ENCODE data around the gene S100A2.
A peak's percentile ranks its signal among the peaks of the same experiment; 100 is the strongest.
"Not testable (repeated sequence)": the region's sequence is repeated elsewhere in the genome, so short reads cannot be mapped to it uniquely, and the experiment has no call there.

Gene S100A2

DNA sequence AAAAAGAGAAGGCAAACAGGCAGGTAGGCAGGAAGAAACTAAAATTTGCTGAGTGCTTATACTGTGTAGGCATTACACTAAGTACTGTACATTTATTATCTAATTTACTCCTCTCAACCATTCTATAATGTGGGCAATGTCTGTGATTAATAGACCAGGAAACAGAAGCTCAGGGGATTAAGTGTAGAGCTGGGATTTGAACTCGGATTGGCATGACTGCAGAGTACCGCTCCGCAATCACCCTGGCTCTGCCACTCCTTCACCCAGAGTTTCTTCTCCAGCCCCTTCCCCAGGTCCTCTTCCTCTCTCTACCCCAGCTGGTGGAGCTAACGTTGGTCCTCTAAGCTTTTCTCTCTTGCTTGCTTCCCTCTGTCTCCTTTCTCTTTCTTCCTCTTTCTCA, 11.5 kb upstream of the S100A2 start:
- no peak for TF ChIP-seq ZFX (IDR thresholded peaks at IDR 0.05)
- TF ChIP-seq, protein P1, sequence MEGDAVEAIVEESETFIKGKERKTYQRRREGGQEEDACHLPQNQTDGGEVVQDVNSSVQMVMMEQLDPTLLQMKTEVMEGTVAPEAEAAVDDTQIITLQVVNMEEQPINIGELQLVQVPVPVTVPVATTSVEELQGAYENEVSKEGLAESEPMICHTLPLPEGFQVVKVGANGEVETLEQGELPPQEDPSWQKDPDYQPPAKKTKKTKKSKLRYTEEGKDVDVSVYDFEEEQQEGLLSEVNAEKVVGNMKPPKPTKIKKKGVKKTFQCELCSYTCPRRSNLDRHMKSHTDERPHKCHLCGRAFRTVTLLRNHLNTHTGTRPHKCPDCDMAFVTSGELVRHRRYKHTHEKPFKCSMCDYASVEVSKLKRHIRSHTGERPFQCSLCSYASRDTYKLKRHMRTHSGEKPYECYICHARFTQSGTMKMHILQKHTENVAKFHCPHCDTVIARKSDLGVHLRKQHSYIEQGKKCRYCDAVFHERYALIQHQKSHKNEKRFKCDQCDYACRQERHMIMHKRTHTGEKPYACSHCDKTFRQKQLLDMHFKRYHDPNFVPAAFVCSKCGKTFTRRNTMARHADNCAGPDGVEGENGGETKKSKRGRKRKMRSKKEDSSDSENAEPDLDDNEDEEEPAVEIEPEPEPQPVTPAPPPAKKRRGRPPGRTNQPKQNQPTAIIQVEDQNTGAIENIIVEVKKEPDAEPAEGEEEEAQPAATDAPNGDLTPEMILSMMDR (conservative IDR thresholded peaks at IDR 0.05), result no peak
- no peak overlapping the region for H3K27ac ChIP-seq

DNA sequence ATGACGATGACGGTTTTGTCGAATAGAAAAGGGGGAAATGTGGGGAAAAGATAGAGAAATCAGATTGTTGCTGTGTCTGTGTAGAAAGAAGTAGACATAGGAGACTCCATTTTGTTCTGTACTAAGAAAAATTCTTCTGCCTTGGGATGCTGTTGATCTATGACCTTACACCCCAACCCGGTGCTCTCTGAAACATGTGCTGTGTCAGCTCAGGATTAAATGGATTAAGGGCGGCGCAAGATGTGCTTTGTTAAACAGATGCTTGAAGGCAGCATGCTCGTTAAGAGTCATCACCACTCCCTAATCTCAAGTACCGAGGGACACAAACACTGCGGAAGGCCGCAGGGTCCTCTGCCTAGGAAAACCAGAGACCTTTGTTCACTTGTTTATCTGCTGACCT, 9.9 kb upstream of the S100A2 start:
- not testable (repeated sequence) for H3K27ac ChIP-seq

DNA sequence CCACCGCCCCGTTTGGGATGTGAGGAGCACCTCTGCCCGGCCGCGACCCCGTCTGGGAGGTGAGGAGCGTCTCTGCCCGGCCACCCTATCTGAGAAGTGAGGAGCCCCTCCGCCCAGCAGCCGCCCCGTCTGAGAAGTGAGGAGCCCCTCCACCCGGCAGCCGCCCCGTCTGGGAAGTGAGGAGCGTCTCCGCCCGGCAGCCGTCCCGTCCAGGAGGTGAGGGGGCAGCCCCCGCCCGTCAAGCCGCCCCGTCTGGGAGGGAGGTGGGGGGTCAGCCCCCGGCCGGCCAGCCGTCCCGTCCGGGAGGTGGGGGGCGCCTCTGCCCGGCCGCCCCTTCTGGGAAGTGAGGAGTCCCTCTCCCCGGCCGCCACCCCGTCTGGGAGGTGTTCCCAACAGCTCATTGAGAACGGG, 9.4 kb upstream of the S100A2 start:
- H3K27ac ChIP-seq, result not testable (repeated sequence)

DNA sequence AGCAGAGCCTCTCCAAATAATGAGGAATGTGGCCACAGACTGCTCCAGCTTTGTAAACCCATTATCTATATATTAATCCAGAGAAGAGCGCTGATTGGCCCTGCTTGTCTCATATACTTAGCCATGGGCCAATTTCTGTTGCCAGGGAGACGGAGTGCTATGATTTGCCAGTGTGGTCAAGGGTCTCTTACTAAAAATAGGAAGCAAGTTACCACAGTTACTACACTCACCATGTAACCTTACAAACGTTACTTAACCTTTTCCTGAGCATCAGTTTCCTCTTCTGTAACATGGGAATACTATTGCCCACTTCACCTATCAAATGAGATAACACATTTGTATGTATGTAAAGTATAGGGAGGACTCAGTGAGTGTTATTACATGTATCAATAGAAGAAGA, 7.7 kb upstream of the S100A2 start:
- TF ChIP-seq, protein P1 (conservative IDR thresholded peaks at IDR 0.05), result no peak
- TF ChIP-seq ZFX (IDR thresholded peaks at IDR 0.05), result no peak
- H3K27ac ChIP-seq, result no peak overlapping the region

DNA sequence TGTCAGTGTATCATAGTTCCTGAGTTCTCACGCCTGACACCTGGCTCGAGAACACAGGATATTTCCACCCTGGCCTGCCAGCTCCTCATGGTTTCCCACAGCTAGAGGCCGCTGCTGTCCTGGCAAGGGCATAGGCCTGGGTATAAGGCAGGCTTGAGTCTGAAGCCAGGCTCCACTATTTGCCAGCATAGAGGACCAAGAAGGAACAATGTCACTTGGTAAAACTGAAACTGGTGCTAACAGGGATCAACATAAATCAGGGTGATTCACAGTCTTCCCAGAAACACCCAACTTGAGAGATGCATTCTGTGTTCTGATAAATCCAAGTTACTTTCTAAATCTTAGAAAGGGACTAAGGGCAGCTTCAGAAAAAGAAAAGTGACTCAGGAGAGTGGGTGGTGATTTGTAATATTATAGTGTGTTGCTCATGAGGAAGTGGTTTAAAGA, 6.9 kb upstream of the S100A2 start:
- no peak overlapping the region for H3K27ac ChIP-seq
- TF ChIP-seq, protein P1 (conservative IDR thresholded peaks at IDR 0.05), result peak; percentile 73
- no peak for TF ChIP-seq ZFX (IDR thresholded peaks at IDR 0.05)

DNA sequence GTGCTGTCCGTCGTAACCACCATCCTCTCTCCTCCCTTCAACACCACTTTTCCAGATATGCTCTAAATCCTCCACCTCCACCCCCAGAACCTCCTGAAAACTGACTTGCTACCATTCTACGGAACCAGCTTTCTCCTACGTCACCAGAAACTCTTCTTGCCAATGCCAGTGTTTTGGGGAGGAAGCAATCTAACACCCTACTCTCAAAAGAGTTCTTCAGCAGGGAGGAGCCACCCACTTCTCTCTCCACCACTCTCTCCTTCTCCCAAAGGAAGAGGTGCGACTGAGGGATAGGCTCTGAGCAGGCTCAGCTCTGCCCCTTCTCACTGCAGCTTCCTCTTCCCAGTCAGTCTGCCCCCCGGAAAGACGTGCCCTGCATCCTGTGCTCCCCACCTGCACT, 6.1 kb upstream of the S100A2 start:
- no peak overlapping the region for H3K27ac ChIP-seq
- TF ChIP-seq, protein P1 (conservative IDR thresholded peaks at IDR 0.05), result no peak
- no peak for TF ChIP-seq ZFX (IDR thresholded peaks at IDR 0.05)

DNA sequence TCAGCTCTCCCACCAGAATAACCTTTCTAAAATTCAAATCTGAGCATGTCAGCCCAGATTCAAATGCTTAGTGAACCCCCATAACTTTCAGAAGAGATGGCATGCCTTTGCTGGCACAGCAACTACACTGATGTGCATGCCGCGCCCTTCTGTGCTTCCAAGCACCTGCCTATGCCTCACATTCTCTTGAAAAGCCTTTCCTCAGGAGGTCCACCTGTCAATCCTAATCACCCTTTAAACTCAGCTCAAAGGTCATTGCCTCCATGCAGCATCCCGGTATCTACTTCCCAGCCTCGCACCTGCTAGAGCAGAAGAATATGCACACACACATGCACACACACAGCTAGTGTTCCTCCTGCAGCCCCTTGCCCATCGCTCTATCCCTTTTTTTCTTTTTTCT, 5.2 kb upstream of the S100A2 start:
- H3K27ac ChIP-seq, result no peak overlapping the region
- TF ChIP-seq ZFX (IDR thresholded peaks at IDR 0.05), result no peak
- TF ChIP-seq, protein P1 (conservative IDR thresholded peaks at IDR 0.05), result no peak

DNA sequence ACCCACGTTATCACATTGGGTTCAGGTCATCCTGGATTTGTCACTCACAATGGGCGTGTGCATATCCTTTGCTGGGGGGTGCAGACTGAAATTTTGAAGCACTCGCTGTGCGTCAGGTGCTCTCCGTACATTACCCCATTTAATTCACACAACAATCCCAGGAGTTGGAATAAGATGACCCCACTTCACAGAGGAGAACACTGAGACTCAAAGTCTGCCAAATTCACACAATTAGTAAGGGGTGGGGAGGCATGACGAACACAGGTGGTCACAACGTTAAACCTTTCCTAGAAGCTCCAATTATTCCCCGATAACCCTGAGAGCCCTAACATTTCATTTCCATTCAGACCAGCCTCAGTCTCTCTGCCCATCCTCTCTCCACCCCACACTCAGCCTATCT, 3.8 kb upstream of the S100A2 start:
- no peak for TF ChIP-seq ZFX (IDR thresholded peaks at IDR 0.05)
- TF ChIP-seq, protein P1 (conservative IDR thresholded peaks at IDR 0.05), result no peak
- H3K27ac ChIP-seq, result no peak overlapping the region
